NCI-H146 treated with DMSO at 0.1 percent for 48 hours (cell line): ENCODE results near the gene ISY1.
"Not testable (repeated sequence)": the region's sequence is repeated elsewhere in the genome, so short reads cannot be mapped to it uniquely, and the experiment has no call there.

Source experiments
- DNase-seq: peaks from one replicate; lab custom pipeline; 2025; ENCODE audit not compliant: unreplicated experiment; lab: John Stamatoyannopoulos, UW

The ISY1 gene

DNA sequence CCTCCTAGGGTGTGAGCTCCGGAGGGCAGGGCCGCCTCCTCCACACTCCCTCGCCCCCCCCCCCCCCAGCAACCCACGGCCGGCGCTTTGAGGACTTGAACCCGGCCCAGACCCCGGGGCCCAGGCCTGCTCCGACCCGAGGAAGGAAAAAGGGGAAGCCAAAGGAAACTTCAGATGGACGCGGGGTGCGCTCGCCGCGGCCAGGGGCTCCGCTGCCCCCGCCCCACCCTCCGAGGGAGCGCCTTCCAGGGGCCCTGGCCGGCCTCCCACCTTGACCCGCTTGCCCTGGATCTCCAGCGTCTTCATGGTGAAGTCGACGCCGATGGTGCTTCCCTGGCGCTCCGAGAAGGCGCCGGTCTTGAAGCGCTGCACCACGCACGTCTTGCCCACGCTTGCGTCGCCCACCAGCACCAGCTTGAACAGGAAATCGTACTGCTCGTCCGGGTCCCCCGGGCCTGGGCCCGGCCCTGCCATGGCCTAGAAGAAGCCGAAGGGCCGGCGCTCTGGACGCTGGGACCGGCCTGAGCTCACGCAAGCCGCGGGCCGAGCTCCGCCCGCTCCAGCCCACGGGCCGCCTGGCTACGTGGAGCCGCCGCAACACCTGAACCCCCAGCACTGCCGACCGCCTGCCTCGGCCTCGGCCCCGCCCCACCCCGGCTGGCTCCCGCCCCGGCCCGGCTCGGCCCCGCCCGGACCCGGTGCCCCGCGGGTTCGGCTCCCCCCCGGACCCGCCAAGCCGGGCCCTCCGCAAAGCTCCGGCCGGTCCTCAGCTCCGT is 39.7 kb downstream of the ISY1 start:
- peak; percentile 54 for DNase-seq

GRCh38 chr3:129120254-129121004 is 40.4 kb downstream of the ISY1 start:
- no peak for DNase-seq

DNA sequence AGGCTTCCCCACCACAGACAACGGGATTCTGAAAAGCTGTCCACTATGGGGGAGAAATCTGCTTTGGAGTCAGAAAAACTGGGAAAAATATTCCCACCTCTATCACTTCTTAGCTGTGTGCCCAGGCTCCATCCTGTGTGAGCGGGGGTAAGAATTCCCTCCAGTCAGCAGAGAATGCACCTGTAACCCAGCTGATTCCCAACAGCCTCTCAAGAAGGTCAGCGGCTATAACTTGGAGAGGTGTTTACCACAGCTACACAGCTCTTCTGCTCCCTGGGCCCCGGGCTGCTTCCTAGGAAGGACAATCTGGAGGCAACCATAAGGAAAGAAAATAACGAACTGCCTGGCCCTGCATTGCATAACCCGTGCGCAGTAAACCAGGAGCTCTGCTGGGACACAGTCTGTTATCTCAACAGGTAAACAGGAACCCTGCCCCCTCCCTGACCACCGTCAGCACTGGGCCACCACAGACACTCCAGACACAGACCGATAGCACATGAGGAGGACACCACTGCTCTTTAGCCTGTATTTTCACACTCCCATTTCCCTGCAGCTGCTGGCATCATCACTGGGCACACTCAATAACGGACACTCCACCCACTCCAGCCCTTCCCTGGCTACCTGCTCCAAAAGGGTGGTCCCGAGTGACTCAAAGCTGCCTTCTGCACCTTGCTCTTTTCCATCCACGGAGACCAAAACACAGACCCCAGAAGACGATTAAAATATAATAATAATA is 41.3 kb downstream of the ISY1 start:
- no peak for DNase-seq

DNA sequence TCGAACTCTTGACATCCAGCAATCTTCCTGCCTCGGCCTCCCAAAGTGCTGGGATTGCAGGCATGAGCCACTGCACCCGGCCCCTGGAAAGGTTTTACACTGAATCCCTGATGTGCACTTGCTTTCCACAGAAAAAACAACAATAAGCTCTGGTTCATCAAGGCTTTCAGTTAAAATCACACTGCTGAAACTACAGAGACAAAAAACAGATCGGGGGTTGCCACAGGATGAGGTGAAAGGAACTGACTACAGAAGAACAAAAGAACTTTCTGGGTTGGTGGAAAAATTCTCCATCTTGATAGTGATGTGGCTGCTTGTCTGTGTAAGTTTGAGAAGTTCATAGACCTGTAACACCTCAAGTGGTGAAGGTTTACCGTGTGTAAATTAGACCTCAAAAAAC is 42.1 kb downstream of the ISY1 start:
- no peak for DNase-seq

- DNase-seq = no peak
Observed at GRCh38 chr3:129117134-129117533, 43.7 kb downstream of the ISY1 start.

DNA sequence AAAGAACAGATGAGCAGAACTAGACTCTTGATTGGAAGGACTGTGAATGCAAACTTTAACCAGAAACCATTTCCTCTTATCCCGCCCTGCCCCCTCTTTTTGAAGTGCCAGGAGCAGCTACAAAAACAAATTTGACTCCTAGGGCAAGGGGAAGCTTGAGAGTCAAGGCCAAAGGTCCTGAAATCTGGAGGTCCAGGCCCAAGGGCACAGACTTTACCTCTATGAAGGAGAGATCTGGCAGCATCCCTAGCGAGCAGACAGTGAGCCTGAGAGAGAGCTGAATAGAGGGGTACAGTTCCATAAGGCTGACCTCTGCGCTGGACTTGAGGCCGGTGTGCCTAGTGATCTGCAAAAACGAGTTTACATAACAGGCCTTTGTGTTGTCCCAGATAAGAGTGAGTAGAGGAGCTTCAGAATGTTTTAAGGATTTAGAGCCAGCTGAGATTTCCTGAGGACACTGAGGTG is 44.3 kb downstream of the ISY1 start:
- no peak for DNase-seq

GRCh38 chr3:129114455-129114854 is 46.4 kb downstream of the ISY1 start:
- no peak for DNase-seq

DNA sequence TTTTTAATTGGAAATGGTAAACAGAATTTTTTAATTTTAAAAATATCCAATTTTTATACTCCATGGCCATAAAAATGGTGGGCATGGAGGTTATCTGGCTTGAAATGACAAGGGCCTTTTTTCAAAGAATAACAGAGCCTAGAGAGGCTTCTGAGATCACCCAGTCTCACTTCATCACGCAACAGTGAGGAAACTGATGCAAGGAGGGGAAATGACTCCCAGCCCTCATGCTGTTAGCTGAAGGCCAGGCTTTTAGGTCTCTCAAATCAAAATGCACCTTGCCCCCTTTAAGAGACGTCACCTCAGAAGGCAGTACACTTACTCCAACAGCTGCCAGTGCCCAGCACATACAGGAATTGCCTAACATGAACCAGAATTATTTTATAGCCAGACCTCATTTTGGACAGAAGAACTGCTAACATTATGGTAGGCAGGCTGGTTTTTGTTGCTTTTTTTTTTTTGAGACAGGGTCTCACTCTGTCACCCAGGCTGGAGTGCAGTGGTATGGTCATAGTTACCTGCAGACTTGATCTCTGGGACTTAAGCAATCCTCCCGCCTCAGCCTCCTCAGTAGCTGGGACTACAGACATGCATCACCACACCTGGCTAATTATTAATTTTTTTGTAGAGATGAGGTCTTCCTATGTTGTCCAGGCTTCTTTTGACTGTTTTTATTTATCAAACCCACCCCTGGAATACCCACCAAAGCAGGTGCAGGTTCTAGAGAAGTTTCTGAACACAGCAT is 48.4 kb downstream of the ISY1 start:
- DNase-seq = no peak

DNA sequence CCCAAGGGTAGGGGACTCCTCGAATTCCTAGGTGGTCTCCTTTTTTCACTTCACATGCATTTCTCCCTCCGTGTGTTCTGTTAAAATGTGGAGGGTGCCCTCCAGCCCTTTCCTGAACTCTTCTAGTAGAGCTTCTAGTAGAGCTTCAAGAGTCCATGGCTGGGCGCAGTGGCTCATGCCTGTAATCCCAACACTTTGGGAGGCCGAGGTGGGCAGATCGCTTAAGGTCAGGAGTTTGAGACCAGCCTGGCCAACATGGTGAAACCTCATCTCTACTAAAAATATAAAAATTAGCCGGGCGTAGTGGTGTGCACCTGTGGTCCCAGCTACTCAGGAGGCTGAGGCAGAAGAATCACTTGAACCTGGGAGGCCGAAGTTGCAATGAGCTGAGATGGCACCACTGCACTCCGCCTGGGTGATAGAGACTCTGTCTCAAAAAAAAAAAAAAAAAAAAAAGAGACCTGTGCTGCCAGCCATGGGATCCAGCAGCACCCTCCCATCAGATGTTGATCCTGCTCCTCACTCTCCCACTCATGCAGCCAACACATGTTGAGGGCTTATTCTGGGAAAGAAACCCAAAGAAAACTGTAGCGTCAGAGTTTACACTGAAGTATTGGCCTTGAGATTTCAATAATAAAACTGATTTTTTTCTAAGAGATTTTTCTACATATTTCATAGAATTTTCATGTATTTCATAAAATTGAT is 49.6 kb downstream of the ISY1 start:
- DNase-seq = not testable (repeated sequence)

- DNase-seq = no peak
Observed at GRCh38 chr3:129107793-129108192, 53.1 kb downstream of the ISY1 start.

- DNase-seq = no peak
Observed at GRCh38 chr3:129106866-129107565, 53.8 kb downstream of the ISY1 start.

DNA sequence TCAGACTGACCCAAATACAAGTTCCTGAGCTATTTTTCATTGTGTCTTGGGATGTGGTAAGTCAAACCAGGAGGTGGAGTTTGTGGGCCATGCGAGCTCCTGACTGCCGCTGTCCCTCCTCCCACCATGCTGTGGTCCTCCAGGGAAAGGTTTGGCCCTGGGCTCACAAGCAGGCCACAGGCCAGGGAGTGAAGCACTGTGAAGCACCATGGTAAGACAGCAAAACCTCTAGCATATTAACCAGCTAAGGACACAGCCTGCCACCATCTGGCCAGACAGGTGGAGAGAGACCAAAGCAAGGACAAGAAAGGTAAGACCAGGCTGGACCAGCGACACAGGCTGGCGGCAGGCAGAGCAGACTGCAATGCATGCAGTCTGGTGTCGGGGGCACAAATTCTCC is 54.5 kb downstream of the ISY1 start:
- no peak for DNase-seq

- no peak for DNase-seq
Observed at GRCh38 chr3:129105862-129106261, 55.0 kb downstream of the ISY1 start.

DNA sequence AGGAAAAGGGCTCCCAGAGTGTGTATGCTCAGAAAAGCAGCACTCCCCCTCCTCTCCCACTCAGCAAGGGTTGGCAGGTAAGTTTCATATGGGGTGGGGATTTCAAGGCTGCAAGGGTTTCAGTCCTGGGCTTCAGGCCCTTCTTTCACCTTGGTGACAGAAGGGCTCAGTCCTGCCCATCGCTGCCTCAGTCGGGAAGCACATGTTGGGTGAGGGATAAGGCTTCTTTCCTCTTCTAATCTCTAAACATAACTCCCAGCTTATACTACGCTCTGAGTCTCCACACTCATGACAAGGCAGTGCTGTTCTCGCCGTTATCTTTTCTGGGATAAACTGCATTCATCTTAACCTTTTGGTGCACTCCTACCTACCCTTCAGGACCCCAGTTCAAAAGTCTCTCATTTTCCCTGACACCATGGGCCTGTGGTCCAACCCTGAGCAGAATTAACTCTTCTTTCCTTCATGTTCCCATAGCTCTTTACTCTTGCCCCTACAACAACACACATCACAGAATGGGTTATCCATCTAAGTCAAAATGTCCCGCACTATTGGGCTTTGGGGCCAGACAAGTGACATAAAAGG is 56.3 kb downstream of the ISY1 start:
- DNase-seq = no peak

DNA sequence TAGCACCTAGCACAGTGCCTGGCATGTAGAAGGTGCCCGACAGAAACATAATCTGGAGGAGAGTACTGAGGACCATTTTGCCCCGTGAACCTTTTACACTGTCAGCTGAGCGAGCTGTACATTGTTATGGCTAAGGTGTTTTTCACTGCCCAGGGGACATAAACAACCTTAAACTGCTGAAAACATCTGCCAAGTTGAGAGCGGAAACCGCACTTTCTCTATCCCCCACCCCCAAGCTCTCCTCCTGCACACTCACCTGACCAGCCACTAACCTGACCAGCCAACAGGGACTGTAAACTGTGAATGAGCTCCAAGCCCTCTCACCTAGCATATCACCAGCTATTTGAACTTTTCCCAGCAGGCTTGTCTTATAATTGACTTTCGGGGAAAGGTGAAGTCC is 56.8 kb downstream of the ISY1 start:
- no peak for DNase-seq

GRCh38 chr3:129103296-129103695 is 57.6 kb downstream of the ISY1 start:
- DNase-seq = no peak

DNA sequence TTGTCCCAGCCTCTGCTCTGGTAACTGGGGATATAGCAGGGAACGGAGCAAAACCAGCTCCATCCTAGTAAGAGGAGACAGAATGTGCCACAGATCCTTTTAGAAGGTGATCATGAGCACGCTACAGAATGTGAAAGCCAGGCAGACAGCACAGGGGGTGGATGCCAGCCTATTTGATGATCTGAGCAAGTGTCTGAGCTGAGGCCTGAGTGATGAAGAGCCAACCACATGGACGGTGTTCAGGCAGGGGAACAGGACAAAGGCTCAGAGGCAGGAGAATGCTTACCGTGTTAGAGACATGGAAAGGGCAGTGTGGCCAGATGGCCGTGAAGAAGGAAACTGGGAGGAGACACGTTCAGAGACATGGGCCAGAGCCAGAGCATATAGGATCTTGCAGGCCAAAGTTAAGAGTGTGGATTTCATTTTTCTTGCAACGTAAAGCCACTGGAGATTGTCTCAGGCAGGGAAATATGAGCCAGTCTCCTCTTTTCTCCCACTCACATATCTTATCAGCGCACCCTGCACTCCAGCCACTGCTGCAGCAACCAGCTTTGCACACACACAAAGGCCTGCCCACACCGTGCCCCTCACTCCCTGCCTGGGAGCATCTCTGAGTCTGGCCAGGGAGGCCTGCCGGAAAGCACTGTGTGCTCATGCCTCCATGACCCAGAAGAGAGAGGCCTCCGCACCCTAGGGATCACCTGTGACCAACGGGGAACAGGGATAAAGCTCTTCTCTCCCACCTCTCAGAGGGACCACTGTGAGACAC is 59.3 kb downstream of the ISY1 start:
- DNase-seq = no peak

- no peak for DNase-seq
Observed at GRCh38 chr3:129100274-129100673, 60.6 kb downstream of the ISY1 start.

DNA sequence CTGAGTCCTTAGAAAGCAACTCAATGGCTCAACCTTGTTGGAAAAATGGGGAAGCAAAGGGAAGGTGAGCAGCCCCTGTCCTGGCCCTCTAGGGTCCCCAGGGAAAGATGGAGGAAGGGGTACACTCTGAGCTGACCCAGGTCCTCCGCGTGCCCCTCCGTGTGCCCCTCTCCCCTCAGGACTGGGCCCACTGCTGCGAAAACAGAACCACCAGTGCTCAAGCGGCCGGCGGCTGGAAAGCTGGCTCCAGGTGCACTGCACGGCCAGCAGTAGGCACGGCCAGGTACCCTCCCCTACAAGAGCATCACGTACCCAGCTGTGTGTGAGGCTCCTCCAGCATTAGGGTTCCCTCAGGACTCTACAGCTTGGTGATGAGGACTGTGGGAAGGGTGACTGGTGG is 65.6 kb downstream of the ISY1 start:
- no peak for DNase-seq
